Measurements from ENCODE around the gene STRIP2. TPM values are rescaled to one million over a fixed set of nuclear protein-coding genes. Genes with fewer than 3 reads are reported as not detected.

STRIP2 gene
- total and polyA plus RNA-seq, 9 of the 15 experiments (the other 6 are each of a cell fraction or from before 2014, with no cell fraction given) = 10.1 to 81.8 (median 42.3) TPM

DNA sequence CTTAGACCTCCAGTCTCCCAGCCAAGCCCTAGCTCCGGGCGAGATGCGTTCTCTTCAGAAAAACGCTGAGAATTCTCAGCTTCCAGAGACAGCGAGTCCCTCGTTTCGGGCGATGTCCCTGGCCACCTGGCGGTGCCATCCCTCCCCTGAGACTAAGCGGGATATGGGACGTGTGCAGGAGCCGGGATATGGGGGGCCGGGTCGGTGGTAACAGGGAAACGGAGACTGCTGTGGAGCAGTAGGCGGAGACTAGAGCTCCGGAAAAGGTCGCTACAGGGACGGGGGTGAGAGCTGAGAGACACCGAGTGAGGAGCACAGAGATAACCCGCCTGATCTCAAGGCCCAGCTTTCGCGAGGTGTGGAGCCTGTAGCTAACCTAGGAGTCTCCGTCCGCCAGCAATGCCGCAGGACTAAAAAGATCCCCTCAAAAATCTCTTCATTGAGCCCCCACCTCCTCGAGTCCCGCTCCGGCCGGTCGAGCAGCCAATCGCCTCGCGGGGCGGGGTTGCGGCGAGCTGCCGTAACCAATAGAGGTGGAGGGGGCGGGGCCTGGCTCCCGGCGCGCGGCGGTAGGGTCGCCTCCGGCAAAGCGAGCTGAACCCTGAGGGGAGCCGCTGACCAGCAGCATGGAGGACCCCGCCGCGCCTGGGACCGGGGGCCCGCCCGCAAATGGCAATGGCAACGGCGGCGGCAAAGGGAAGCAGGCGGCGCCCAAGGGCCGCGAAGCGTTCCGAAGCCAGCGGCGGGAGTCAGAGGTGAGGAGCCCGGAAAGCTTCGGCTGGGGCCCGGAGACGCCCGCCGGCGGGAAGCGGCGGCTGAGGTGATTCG is at the start of gene STRIP2 (continued):
- TF ChIP-seq UBTF (IDR thresholded peaks at IDR 0.05; ENCODE audit: borderline replicate concordance in 1 of 2, low read depth in 2 of 2, low read length in 2 of 2) (peak; percentile 95 to 99), SMAD1 (IDR thresholded peaks at IDR 0.05; ENCODE audit: low read depth, low read length, partially characterized antibody) (peak; percentile 38), NELFE (IDR thresholded peaks at IDR 0.05; ENCODE audit: insufficient read depth, insufficient read length) (no peak), ZNF143 (CRISPR knock-in tag; IDR thresholded peaks at IDR 0.05) (0 out of 2 replicates have a peak, but pooled peaks have one; percentile 37), TAL1 (IDR thresholded peaks at IDR 0.05) (no peak), ZSCAN29 (IDR thresholded peaks at IDR 0.05) (no peak), PYGO2 (tag; IDR thresholded peaks at IDR 0.05) (no peak), SMAD3 (CRISPR knock-in tag; conservative IDR thresholded peaks at IDR 0.05) (0 out of 2 replicates have a peak, but pooled peaks have one; percentile 54), TBL1XR1 (IDR thresholded peaks at IDR 0.05; ENCODE audit: low read length in 2 of 2) (no peak), EGR1 (conservative IDR thresholded peaks at IDR 0.05) (0 out of 2 replicates have a peak, but pooled peaks have one; percentile 3), PHF20 (IDR thresholded peaks at IDR 0.05; ENCODE audit: partially characterized antibody) (peak; percentile 74), ZNF609 (CRISPR knock-in tag; IDR thresholded peaks at IDR 0.05; ENCODE audit: borderline replicate concordance) (peak; percentile 47; the same call in 1 of the 2 replicates), MLX (CRISPR knock-in tag; conservative IDR thresholded peaks at IDR 0.05) (0 out of 4 replicates have a peak, but pooled peaks of 1 of the 2 experiments have one; percentile 28), MTA3 (IDR thresholded peaks at IDR 0.05; ENCODE audit: borderline replicate concordance) (peak; percentile 97)
- TF ChIP-seq, protein P1, sequence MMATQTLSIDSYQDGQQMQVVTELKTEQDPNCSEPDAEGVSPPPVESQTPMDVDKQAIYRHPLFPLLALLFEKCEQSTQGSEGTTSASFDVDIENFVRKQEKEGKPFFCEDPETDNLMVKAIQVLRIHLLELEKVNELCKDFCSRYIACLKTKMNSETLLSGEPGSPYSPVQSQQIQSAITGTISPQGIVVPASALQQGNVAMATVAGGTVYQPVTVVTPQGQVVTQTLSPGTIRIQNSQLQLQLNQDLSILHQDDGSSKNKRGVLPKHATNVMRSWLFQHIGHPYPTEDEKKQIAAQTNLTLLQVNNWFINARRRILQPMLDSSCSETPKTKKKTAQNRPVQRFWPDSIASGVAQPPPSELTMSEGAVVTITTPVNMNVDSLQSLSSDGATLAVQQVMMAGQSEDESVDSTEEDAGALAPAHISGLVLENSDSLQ (IDR thresholded peaks at IDR 0.05) = no peak; the same call in 1 of the 2 replicates
- TF ChIP-seq, protein P2, sequence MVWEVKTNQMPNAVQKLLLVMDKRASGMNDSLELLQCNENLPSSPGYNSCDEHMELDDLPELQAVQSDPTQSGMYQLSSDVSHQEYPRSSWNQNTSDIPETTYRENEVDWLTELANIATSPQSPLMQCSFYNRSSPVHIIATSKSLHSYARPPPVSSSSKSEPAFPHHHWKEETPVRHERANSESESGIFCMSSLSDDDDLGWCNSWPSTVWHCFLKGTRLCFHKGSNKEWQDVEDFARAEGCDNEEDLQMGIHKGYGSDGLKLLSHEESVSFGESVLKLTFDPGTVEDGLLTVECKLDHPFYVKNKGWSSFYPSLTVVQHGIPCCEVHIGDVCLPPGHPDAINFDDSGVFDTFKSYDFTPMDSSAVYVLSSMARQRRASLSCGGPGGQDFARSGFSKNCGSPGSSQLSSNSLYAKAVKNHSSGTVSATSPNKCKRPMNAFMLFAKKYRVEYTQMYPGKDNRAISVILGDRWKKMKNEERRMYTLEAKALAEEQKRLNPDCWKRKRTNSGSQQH (CRISPR knock-in tag; IDR thresholded peaks at IDR 0.05) = no peak; the same call in 1 of the 2 replicates

Data from K562 (cell line).